HG03565 (cell line): ENCODE results near the gene CASP9.

Experiments used
- ATAC-seq: cut with Tn5 transposase; IDR thresholded peaks from one replicate; pipeline ENCODE4 v1.9.1; 2021; ENCODE audit warnings: mild to moderate bottlenecking, moderate library complexity; ENCODE audit not compliant: unreplicated experiment

The CASP9 gene

GRCh38 chr1:15524021-15524282, at the start of gene CASP9:
Gene CASP9 (minus strand): TSS chr1:15524215. CDS start chr1:15524200, 15 bp downstream.
- no peak for ATAC-seq

GRCh38 chr1:15573477-15573876, 49.5 kb upstream of the CASP9 start:
- ATAC-seq, result no peak

- ATAC-seq, result no peak
Observed at GRCh38 chr1:15571266-15571665, 47.3 kb upstream of the CASP9 start.

- no peak for ATAC-seq
Observed at GRCh38 chr1:15570861-15571260, 46.8 kb upstream of the CASP9 start.

GRCh38 chr1:15568387-15569073, 44.5 kb upstream of the CASP9 start:
- ATAC-seq, result no peak

- no peak for ATAC-seq
Observed at GRCh38 chr1:15559189-15559810, 35.3 kb upstream of the CASP9 start.

- no peak for ATAC-seq
Observed at GRCh38 chr1:15558516-15558915, 34.5 kb upstream of the CASP9 start.

GRCh38 chr1:15557594-15557993, 33.6 kb upstream of the CASP9 start:
- no peak for ATAC-seq

GRCh38 chr1:15557008-15557407, 33.0 kb upstream of the CASP9 start:
- ATAC-seq, result no peak

- no peak for ATAC-seq
Observed at GRCh38 chr1:15550573-15550972, 26.6 kb upstream of the CASP9 start.

- no peak for ATAC-seq
Observed at GRCh38 chr1:15546641-15547040, 22.6 kb upstream of the CASP9 start.

GRCh38 chr1:15543589-15544568, 19.9 kb upstream of the CASP9 start:
- ATAC-seq, result no peak

GRCh38 chr1:15543251-15543588, 19.2 kb upstream of the CASP9 start:
- no peak for ATAC-seq

GRCh38 chr1:15542388-15543250, 18.6 kb upstream of the CASP9 start:
- no peak for ATAC-seq

- no peak for ATAC-seq
Observed at GRCh38 chr1:15541231-15541792, 17.3 kb upstream of the CASP9 start.

GRCh38 chr1:15540186-15540585, 16.2 kb upstream of the CASP9 start:
- no peak for ATAC-seq

GRCh38 chr1:15538771-15539170, 14.8 kb upstream of the CASP9 start:
- no peak for ATAC-seq

GRCh38 chr1:15531682-15532081, 7.7 kb upstream of the CASP9 start:
- ATAC-seq, result no peak

GRCh38 chr1:15531003-15531402, 7.0 kb upstream of the CASP9 start:
- ATAC-seq, result no peak

GRCh38 chr1:15526490-15527339, 2.7 kb upstream of the CASP9 start, which contains the start of gene DNAJC16:
Gene DNAJC16 (plus strand): TSS chr1:15526848. CDS start chr1:15529106, 2,258 bp downstream.
- ATAC-seq, result peak; percentile 58
